Measurements from ENCODE around the gene UPP1.

DNA sequence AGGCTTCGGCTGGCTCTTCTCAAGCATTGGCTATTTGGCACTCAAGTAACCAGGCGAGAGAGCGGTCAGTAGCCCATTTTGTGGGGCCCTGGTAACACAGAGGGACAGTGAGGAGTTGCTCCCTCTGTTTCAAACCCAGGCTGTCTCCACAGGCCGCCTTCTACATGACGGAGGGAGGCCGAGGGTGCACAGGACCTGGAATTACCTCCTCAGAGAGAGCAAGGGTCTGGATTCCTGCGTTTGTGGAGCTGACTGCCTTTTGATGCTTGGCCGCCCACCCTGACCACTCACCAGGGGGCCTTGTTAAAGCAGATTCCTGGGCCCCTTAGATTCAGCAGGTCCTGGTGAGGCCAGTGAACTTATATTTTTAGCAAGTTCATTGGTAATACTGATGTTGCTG is 12.3 kb downstream of the UPP1 start:
- TF ChIP-seq, protein P1, sequence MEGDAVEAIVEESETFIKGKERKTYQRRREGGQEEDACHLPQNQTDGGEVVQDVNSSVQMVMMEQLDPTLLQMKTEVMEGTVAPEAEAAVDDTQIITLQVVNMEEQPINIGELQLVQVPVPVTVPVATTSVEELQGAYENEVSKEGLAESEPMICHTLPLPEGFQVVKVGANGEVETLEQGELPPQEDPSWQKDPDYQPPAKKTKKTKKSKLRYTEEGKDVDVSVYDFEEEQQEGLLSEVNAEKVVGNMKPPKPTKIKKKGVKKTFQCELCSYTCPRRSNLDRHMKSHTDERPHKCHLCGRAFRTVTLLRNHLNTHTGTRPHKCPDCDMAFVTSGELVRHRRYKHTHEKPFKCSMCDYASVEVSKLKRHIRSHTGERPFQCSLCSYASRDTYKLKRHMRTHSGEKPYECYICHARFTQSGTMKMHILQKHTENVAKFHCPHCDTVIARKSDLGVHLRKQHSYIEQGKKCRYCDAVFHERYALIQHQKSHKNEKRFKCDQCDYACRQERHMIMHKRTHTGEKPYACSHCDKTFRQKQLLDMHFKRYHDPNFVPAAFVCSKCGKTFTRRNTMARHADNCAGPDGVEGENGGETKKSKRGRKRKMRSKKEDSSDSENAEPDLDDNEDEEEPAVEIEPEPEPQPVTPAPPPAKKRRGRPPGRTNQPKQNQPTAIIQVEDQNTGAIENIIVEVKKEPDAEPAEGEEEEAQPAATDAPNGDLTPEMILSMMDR (conservative IDR thresholded peaks at IDR 0.05; ENCODE audit: low read depth, low read length): no peak
- TF ChIP-seq CEBPB (IDR thresholded peaks at IDR 0.05; ENCODE audit: low read depth, low read length): no peak
- no peak for TF ChIP-seq POLR2A (IDR thresholded peaks at IDR 0.05; ENCODE audit: low read depth, low read length)
- no peak for TF ChIP-seq RFX5 (IDR thresholded peaks at IDR 0.05; ENCODE audit: low read depth, low read length)
- no peak for TF ChIP-seq MAFK (IDR thresholded peaks at IDR 0.05; ENCODE audit: low read depth, low read length)
- no peak for TF ChIP-seq MXI1 (IDR thresholded peaks at IDR 0.05; ENCODE audit: borderline replicate concordance, low read depth, low read length)
- TF ChIP-seq SMC3 (IDR thresholded peaks at IDR 0.05; ENCODE audit: low read depth, low read length): no peak

All from IMR-90 (cell line).